Muscle of leg (tissue), 11 donors: ENCODE results near the gene KLHL29. TPM values are rescaled to one million over a fixed set of nuclear protein-coding genes. Genes with fewer than 3 reads are reported as not detected.

ENCODE experiments used
- DNase-seq: peaks from one replicate; pipeline ENCODE4 v3.0.0; 2013
- H3K27ac ChIP-seq: one replicate; pipeline ENCODE4 v1.5.1; 2013; ENCODE audit warnings: mild to moderate bottlenecking, low read length, control low read depth
- H3K27me3 ChIP-seq: one replicate; pipeline ENCODE4 v1.6.1; 2013; ENCODE audit warnings: low read length; ENCODE audit not compliant: control insufficient read depth, insufficient read depth
- H3K36me3 ChIP-seq: one replicate; pipeline ENCODE4 v1.6.1; 2013; ENCODE audit warnings: low read length; ENCODE audit not compliant: control insufficient read depth, insufficient read depth
- H3K4me1 ChIP-seq: one replicate; pipeline ENCODE4 v1.6.1; 2013; ENCODE audit warnings: low read length; ENCODE audit not compliant: control insufficient read depth, insufficient read depth
- H3K4me3 ChIP-seq: one replicate; pipeline ENCODE4 v1.5.1; 2013; ENCODE audit warnings: low read length, control low read depth
- H3K9me3 ChIP-seq: replicated peaks from 2 replicates; pipeline ENCODE4 v1.6.1; 2013; ENCODE audit warnings: low read depth, low read length; ENCODE audit not compliant: control insufficient read depth
- WGBS: methylation state at CpG from one replicate; pipeline ENCODE4 v1.1.5; 2013; ENCODE audit warnings: missing lambda C conversion rate; ENCODE audit not compliant: insufficient coverage; 5-methylcytosine and 5-hydroxymethylcytosine counted together
- polyA plus RNA-seq, 8 donors: library from polyadenylated mRNA; unstranded; fragments of 120-200 nt; gene quantifications; one replicate each; pipeline versions ENCODE4 v1.2.1 to v1.2.3, GENCODE V29; 2013; ENCODE audit warnings: inconsistent platforms in 1 of 8, low replicate concordance in 1 of 8; ENCODE audit not compliant: insufficient read length in 8 of 8, insufficient read depth in 1 of 8
- total RNA-seq: library from RNA; stranded (reverse); fragments of 120-200 nt; gene quantifications from one replicate; pipeline ENCODE4 v1.2.4, GENCODE V29; 2013

KLHL29 gene
- total and polyA plus RNA-seq, 9 donors = 4.7 to 9.7 (median 7.3) TPM

- Histone ChIP-seq H3K4me1 (peaks cover 2% of the 10 kb centered on the region), H3K4me3 (no peak overlapping the region), H3K9me3 (no peaks in the 10 kb centered on the region), H3K27ac (no peak overlapping the region), H3K27me3 (peaks cover 6% of the 10 kb centered on the region), H3K36me3 (no peaks in the 10 kb centered on the region)
- no peak for DNase-seq
- WGBS = 84% methylated on average over 3 of the region's 9 CpGs
Observed at GRCh38 chr2:23366720-23367119, 18.3 kb upstream of the KLHL29 start.

DNA sequence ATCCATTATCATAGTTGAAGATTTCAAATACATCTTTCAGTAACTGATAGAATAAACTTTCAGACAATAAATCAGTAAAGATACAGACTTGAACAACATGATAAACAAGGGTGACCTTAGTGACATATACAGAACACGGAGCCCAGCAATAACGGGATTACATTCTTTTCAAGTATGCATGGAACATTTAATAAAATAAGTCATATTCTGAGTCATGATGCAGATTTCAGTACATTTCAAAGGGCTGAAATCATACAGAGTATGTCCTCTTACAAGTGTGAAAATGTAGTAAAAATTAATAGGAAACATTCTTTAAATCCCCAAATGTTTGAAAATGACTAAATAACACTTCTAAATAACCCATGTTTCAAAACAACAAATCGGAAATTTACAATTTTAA, 17.2 kb upstream of the KLHL29 start:
- Histone ChIP-seq H3K9me3 (no peaks in the 10 kb centered on the region), H3K27me3 (peaks cover 6% of the 10 kb centered on the region), H3K4me3 (no peak overlapping the region), H3K36me3 (no peaks in the 10 kb centered on the region), H3K4me1 (peaks cover 2% of the 10 kb centered on the region), H3K27ac (no peak overlapping the region)
- WGBS = no CpG with 5 or more reads among the region's 3 CpGs
- DNase-seq = no peak

DNA sequence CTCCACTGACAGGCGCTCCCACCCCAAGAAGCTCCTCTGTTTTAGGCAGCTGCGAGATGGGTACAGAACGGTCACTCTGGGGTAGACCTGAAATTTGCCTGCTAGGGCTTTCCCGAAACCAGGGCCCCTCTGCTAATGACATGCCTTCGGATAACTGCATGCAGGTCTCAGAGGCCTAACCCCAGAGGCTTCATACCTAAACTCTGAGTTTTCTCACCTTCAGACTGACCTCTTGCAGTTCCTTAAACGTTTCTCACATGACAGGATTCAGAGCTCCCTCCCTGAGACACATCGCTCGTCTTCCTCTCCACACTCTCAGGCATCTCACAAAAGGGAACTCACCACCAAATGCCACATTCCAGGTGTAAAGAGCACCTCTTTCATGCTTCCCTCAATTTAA, 11.3 kb upstream of the KLHL29 start:
- Histone ChIP-seq H3K9me3 (no peaks in the 10 kb centered on the region), H3K4me3 (no peak overlapping the region), H3K27ac (no peak overlapping the region), H3K27me3 (peaks cover 10% of the 10 kb centered on the region), H3K4me1 (no peaks in the 10 kb centered on the region), H3K36me3 (no peaks in the 10 kb centered on the region)
- 82% methylated on average over 8 of the region's 8 CpGs for WGBS
- DNase-seq = no peak

GRCh38 chr2:23375448-23375847, 9.5 kb upstream of the KLHL29 start:
- 88% methylated on average over 3 of the region's 3 CpGs for WGBS

DNA sequence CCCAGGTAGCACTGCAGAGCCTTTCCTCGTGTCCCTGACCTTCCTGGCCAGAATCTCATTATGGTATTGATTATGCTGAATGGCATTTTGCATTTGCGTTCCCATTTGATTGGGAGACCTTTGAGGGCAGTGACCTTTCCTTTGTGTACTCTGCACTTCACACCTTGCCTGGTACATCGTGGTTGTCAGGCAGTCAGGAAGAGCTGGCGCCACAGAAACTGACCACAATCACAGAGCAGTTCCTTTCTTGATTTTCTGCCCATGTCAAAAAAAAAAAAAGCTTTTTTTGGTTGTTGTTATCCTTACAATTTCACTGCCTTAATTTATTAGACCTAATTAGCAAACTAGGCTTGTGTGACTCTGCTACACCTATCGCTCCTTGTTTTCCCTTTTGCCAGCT, 8.9 kb upstream of the KLHL29 start:
- Histone ChIP-seq H3K9me3 (no peaks in the 10 kb centered on the region), H3K27me3 (peaks cover 13% of the 10 kb centered on the region)

More at GRCh38 chr2:23375448-23375847, 9.5 kb upstream of the KLHL29 start:
- DNase-seq = no peak
- peaks cover 2% of the 10 kb centered on the region for H3K4me1 ChIP-seq
- H3K27ac ChIP-seq = no peak overlapping the region
- peaks cover 12% of the 10 kb centered on the region for H3K27me3 ChIP-seq
- no peak overlapping the region for H3K4me3 ChIP-seq
- H3K36me3 ChIP-seq = no peaks in the 10 kb centered on the region
- H3K9me3 ChIP-seq = no peaks in the 10 kb centered on the region

DNA sequence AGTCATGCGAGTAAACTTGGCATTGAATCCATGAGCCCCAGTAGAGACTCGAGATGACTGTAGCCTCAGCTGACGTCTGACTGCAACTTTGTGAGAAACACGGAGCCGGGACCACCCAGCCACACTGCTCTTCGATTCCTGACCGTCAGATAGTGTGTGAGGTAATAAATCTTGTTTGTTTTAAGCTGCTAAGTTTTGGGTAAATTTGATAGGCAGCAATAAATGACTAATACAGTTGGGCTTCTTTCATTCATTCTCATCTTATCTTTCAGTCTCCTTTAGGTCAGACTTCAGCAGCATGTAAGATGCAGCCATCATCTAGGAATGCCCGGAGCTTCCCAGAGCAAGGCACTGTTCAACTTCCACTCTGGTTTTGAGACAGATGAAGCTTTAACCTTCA, 8.0 kb upstream of the KLHL29 start:
- Histone ChIP-seq H3K4me1 (peaks cover 5% of the 10 kb centered on the region), H3K36me3 (no peaks in the 10 kb centered on the region), H3K27me3 (peaks cover 15% of the 10 kb centered on the region), H3K27ac (no peak overlapping the region), H3K4me3 (no peak overlapping the region), H3K9me3 (no peaks in the 10 kb centered on the region)
- DNase-seq = no peak
- 55% methylated on average over 5 of the region's 8 CpGs for WGBS

More for the DNA sequence above, 8.9 kb upstream of the KLHL29 start:
- no peak for DNase-seq
- no peak overlapping the region for H3K4me3 ChIP-seq
- no peaks in the 10 kb centered on the region for H3K36me3 ChIP-seq
- WGBS = 88% methylated on average over 4 of the region's 5 CpGs
- peaks cover 5% of the 10 kb centered on the region for H3K4me1 ChIP-seq
- H3K27ac ChIP-seq = no peak overlapping the region

DNA sequence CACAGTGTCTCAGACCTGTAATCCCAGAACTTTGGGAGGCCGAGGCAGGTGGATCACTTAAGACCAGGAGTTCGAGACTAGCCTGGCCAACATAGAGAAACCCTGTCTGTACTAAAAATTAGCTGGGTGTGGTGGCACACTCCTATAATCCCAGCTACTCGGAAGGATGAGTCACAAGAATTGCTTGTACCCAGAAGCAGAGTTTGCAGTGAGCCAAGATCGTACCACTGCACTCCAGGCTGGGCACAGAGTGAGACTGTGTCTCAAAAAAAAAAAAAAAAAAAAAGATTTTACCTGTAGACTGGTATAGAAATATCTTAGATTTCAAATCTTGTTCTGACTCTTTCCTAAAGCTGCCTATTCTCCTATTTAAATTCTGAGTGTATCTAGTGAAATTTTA, 7.2 kb upstream of the KLHL29 start:
- H3K9me3 ChIP-seq = no peaks in the 10 kb centered on the region
- H3K36me3 ChIP-seq = no peaks in the 10 kb centered on the region
- no peak for DNase-seq
- WGBS = 81% methylated on average over 3 of the region's 4 CpGs
- peaks cover 23% of the 10 kb centered on the region for H3K27me3 ChIP-seq
- no peak overlapping the region for H3K4me3 ChIP-seq
- peaks cover 5% of the 10 kb centered on the region for H3K4me1 ChIP-seq
- no peak overlapping the region for H3K27ac ChIP-seq

GRCh38 chr2:23378496-23378895, 6.5 kb upstream of the KLHL29 start:
- Histone ChIP-seq H3K9me3 (no peaks in the 10 kb centered on the region), H3K36me3 (no peaks in the 10 kb centered on the region), H3K27me3 (peaks cover 26% of the 10 kb centered on the region), H3K4me1 (peaks cover 5% of the 10 kb centered on the region), H3K4me3 (no peak overlapping the region), H3K27ac (no peak overlapping the region)
- no CpG with 5 or more reads among the region's 2 CpGs for WGBS
- DNase-seq = no peak

DNA sequence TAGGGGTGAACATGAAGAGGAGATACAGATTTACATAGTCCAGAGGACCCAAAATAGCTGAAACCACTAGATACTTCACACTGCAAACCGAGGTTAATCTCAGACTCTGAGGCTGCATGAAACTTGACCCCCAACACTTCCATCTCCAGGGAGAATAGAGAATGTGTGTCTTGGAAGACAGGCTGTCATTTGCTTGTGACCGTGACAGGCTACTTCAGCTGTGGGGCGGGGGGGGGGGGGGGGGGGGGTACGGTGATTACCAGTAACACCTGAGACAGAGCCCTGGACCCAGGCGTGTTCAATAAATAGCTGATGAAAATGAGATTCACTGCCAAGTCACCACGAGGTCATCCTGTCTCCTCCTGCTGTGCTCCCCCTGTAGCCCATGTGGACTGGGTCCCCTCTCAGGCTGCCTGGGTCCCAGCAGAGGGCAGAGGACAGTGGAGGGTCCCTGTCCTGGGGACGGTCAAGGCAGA, 5.7 kb upstream of the KLHL29 start:
- Histone ChIP-seq H3K27ac (no peak overlapping the region), H3K27me3 (peaks cover 34% of the 10 kb centered on the region), H3K9me3 (no peaks in the 10 kb centered on the region), H3K4me1 (peaks cover 5% of the 10 kb centered on the region), H3K4me3 (no peak overlapping the region), H3K36me3 (no peaks in the 10 kb centered on the region)
- no peak for DNase-seq
- 43% methylated on average over 1 of the region's 7 CpGs for WGBS

GRCh38 chr2:23380562-23381065, 4.4 kb upstream of the KLHL29 start:
- DNase-seq = no peak
- H3K4me3 ChIP-seq = no peak overlapping the region
- H3K9me3 ChIP-seq = no peaks in the 10 kb centered on the region
- H3K27me3 ChIP-seq = peaks cover 37% of the 10 kb centered on the region
- no CpG with 5 or more reads among the region's 4 CpGs for WGBS
- H3K4me1 ChIP-seq = peaks cover 8% of the 10 kb centered on the region
- H3K36me3 ChIP-seq = no peaks in the 10 kb centered on the region
- H3K27ac ChIP-seq = no peak overlapping the region

GRCh38 chr2:23381084-23381483, 3.9 kb upstream of the KLHL29 start:
- no peak overlapping the region for H3K4me3 ChIP-seq

More at GRCh38 chr2:23381084-23381483, 3.9 kb upstream of the KLHL29 start:
- peaks cover 36% of the 10 kb centered on the region for H3K27me3 ChIP-seq
- 77% methylated on average over 3 of the region's 6 CpGs for WGBS
- H3K4me1 ChIP-seq = peaks cover 11% of the 10 kb centered on the region
- H3K36me3 ChIP-seq = no peaks in the 10 kb centered on the region
- H3K9me3 ChIP-seq = no peaks in the 10 kb centered on the region
- DNase-seq = no peak
- no peak overlapping the region for H3K27ac ChIP-seq
